ENCODE measurements around the gene ZGRF1.

- no peak for TF ChIP-seq CTCF (IDR thresholded peaks at IDR 0.05)
- no peak for TF ChIP-seq EP300 (IDR thresholded peaks at IDR 0.05)
Observed at GRCh38 chr4:112511803-112512118, 124.9 kb downstream of the ZGRF1 start.
